GM19452 (cell line): ENCODE results near the gene IFRD1.

Experiments
- ATAC-seq: cut with Tn5 transposase; IDR thresholded peaks from one replicate; pipeline ENCODE4 v1.9.1; 2021; ENCODE audit not compliant: unreplicated experiment

Gene IFRD1

GRCh38 chr7:112449902-112450806 is at the start of gene IFRD1:
IFRD1 (plus strand) TSS chr7:112450460; CDS start chr7:112450689, 229 bp downstream.
- ATAC-seq: peak; percentile 71

- no peak for ATAC-seq
These were observed 45.9 kb upstream of the IFRD1 start for GRCh38 chr7:112404321-112404720.

GRCh38 chr7:112405286-112405685 is 45.0 kb upstream of the IFRD1 start:
- no peak for ATAC-seq

- no peak for ATAC-seq
These were observed 43.0 kb upstream of the IFRD1 start for GRCh38 chr7:112407261-112407660.

GRCh38 chr7:112410092-112410491 is 40.2 kb upstream of the IFRD1 start:
- no peak for ATAC-seq

- no peak for ATAC-seq
These were observed 39.0 kb upstream of the IFRD1 start for GRCh38 chr7:112411186-112411795.

- ATAC-seq: no peak
These were observed 35.3 kb upstream of the IFRD1 start for GRCh38 chr7:112414855-112415490.

GRCh38 chr7:112416127-112416526 is 34.1 kb upstream of the IFRD1 start:
- no peak for ATAC-seq

GRCh38 chr7:112419543-112420130 is 30.6 kb upstream of the IFRD1 start:
- no peak for ATAC-seq

GRCh38 chr7:112420236-112420861 is 29.9 kb upstream of the IFRD1 start:
- no peak for ATAC-seq

GRCh38 chr7:112421666-112422486 is 28.4 kb upstream of the IFRD1 start:
- peak; percentile 62 for ATAC-seq

GRCh38 chr7:112422842-112423496 is 27.3 kb upstream of the IFRD1 start:
- ATAC-seq: no peak

GRCh38 chr7:112423987-112424386 is 26.3 kb upstream of the IFRD1 start:
- no peak for ATAC-seq

- ATAC-seq: no peak
These were observed 22.3 kb upstream of the IFRD1 start for GRCh38 chr7:112427984-112428383.

GRCh38 chr7:112428715-112429114 is 21.5 kb upstream of the IFRD1 start:
- no peak for ATAC-seq

- no peak for ATAC-seq
These were observed 19.6 kb upstream of the IFRD1 start for GRCh38 chr7:112430649-112431048.

GRCh38 chr7:112431803-112432202 is 18.5 kb upstream of the IFRD1 start:
- no peak for ATAC-seq

GRCh38 chr7:112433289-112433688 is 17.0 kb upstream of the IFRD1 start:
- ATAC-seq: no peak

- no peak for ATAC-seq
These were observed 13.2 kb upstream of the IFRD1 start for GRCh38 chr7:112437072-112437471.

GRCh38 chr7:112439476-112439875 is 10.8 kb upstream of the IFRD1 start:
- no peak for ATAC-seq
